Cardiac muscle cell (in vitro differentiated cells and primary cell): ENCODE data around the gene UBE2J1. TPM values are rescaled to one million over a fixed set of nuclear protein-coding genes. Genes with fewer than 3 reads are reported as not detected.
A peak's percentile ranks its signal among the peaks of the same experiment; 100 is the strongest.

Experiments
- DNase-seq, 2 donors: peaks; one replicate each; pipeline versions ENCODE4 v3.0.0 to v3.0.0-alpha.2; 2010 to 2017; ENCODE audit warnings: low read depth in 1 of 2, low spot score in 1 of 2
- H3K27ac ChIP-seq: fragments of 200-600 bp; sonication (generic); 2 replicates; pipeline ENCODE4 v1.5.1; 2016
- H3K27me3 ChIP-seq: fragments of 200-600 bp; sonication (generic); 2 replicates; pipeline ENCODE4 v1.6.0; 2016; ENCODE audit warnings: control low read depth
- H3K36me3 ChIP-seq: fragments of 200-600 bp; sonication (generic); 2 replicates; pipeline ENCODE4 v1.5.1; 2016; ENCODE audit warnings: control low read depth
- H3K4me1 ChIP-seq: fragments of 200-600 bp; sonication (generic); 2 replicates; pipeline ENCODE4 v1.8.1; 2017; ENCODE audit warnings: low read depth, mild to moderate bottlenecking, mixed run types
- H3K4me3 ChIP-seq: fragments of 200-600 bp; sonication (generic); 2 replicates; pipeline ENCODE4 v1.5.1; 2016; ENCODE audit warnings: mild to moderate bottlenecking
- H3K9me3 ChIP-seq: fragments of 200-600 bp; sonication (generic); 2 replicates; pipeline ENCODE4 v1.5.1; 2017; ENCODE audit warnings: low read depth, mild to moderate bottlenecking, control low read depth
- CTCF ChIP-seq: IDR thresholded peaks from 2 replicates; pipeline ENCODE4 v1.5.1; 2012; ENCODE audit warnings: low read depth, mild to moderate bottlenecking, low read length
- polyA plus RNA-seq: library from polyadenylated mRNA; unstranded; fragments of >200 nt; fragmentation: Nextera tagmentation; extraction: Ambion mirVana; gene quantifications from 2 replicates; pipeline ENCODE4 v1.2.1, GENCODE V29; 2016
- total RNA-seq: library from RNA; depleted of rRNA; stranded (reverse); fragments of >200 nt; gene quantifications from 2 replicates; pipeline ENCODE4 v1.2.3, GENCODE V29; 2016

Gene UBE2J1
- total and polyA plus RNA-seq, 2 experiments from 2014 or later: 17.9 to 28.7 TPM

- Histone ChIP-seq H3K4me1 (peaks cover 17% of the 10 kb centered on the region), H3K4me3 (no peak overlapping the region), H3K27me3 (no peaks in the 10 kb centered on the region), H3K9me3 (no peaks in the 10 kb centered on the region), H3K27ac (peak overlapping the region; percentile 43), H3K36me3 (peaks cover 3% of the 10 kb centered on the region)
- DNase-seq: peak in 1 of 2 donors; percentile 82
- no peak for TF ChIP-seq CTCF
These were observed 23.1 kb upstream of the UBE2J1 start for GRCh38 chr6:89375427-89376267.

DNA sequence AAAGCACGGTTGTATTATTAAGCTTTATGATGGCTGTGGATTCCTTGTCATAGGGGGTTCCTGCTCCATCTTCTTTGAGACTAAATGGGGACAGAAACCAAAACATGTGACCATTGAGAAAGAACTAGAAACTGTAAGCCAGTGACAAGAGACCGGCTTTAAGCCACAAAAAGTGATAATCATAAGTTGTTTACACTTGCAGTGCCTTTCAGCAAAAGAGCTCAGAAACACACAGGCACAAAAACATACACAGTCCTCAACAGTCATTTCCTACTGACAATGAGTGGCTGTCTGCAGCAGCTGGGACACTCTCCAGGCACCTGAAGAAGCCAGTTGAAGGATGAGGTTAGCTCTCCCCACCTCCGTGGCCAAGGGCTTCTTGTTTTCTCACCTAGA lies 20.0 kb upstream of the UBE2J1 start:
- H3K36me3 ChIP-seq: peaks cover 6% of the 10 kb centered on the region

GRCh38 chr6:89371849-89372505 lies 19.5 kb upstream of the UBE2J1 start:
- H3K9me3 ChIP-seq: no peaks in the 10 kb centered on the region

More for the DNA sequence above, 20.0 kb upstream of the UBE2J1 start:
- Histone ChIP-seq H3K4me1 (peaks cover 17% of the 10 kb centered on the region), H3K9me3 (no peaks in the 10 kb centered on the region), H3K27me3 (no peaks in the 10 kb centered on the region), H3K27ac (peak overlapping the region; percentile 65), H3K4me3 (no peak overlapping the region)
- no peak for DNase-seq
- TF ChIP-seq CTCF: no peak

DNA sequence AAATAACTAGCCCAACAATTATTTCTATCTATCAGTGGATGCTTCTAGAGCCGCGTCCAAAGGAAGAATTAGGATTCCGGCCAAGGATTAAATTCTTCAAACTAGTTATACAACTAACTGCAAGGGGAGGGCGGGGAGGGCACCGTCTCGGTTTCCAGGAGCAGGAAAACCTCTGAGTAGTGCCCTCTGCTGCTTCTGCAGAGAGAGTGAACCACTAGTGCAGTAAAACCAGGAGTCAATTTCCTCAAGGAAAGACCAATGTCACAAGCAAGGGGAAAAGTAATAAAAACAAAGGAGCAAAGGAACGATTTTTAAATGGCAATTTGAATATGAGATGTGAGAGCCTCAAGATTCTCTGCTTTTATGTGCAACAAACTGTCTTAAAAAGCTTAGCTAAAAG lies 16.5 kb upstream of the UBE2J1 start:
- no peaks in the 10 kb centered on the region for H3K27me3 ChIP-seq
- H3K36me3 ChIP-seq: peaks cover 15% of the 10 kb centered on the region
- peak; percentile 45 to 65 for DNase-seq

More at GRCh38 chr6:89371849-89372505, 19.5 kb upstream of the UBE2J1 start:
- Histone ChIP-seq H3K27ac (peak overlapping the region; percentile 65), H3K4me3 (no peak overlapping the region), H3K4me1 (peaks cover 17% of the 10 kb centered on the region), H3K36me3 (peaks cover 10% of the 10 kb centered on the region), H3K27me3 (no peaks in the 10 kb centered on the region)
- TF ChIP-seq CTCF: peak; percentile 99
- DNase-seq: peak; percentile 59 to 82

DNA sequence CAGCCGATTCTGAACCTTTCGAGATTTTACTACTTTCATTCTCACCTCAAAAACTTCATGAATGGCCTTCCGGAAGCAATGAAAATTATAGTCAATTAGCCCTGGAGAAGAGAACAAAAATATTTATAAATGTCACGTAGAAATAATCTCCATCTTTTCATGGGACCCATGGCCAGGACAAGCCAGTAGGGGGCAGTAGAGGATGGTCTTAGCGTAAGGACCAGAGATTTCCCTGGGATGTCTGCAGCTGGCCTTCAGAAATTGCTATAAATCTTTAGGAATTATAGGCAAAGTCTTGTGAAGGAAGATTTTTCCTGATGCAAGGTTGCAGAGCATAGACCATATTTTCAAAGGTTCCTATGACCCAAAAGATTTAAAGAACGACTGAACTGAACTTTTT lies 15.6 kb upstream of the UBE2J1 start:
- H3K27ac ChIP-seq: no peak overlapping the region
- peak; percentile 70 to 83 for DNase-seq
- peaks cover 15% of the 10 kb centered on the region for H3K36me3 ChIP-seq
- no peaks in the 10 kb centered on the region for H3K27me3 ChIP-seq
- H3K4me1 ChIP-seq: peaks cover 7% of the 10 kb centered on the region
- peak; percentile 86 for TF ChIP-seq CTCF
- H3K9me3 ChIP-seq: no peaks in the 10 kb centered on the region
- no peak overlapping the region for H3K4me3 ChIP-seq

More for the DNA sequence above, 16.5 kb upstream of the UBE2J1 start:
- TF ChIP-seq CTCF: peak; percentile 53
- Histone ChIP-seq H3K27ac (no peak overlapping the region), H3K9me3 (no peaks in the 10 kb centered on the region), H3K4me1 (peaks cover 7% of the 10 kb centered on the region), H3K4me3 (no peak overlapping the region)
